Measurements from ENCODE around the gene CC2D1B.

Gene CC2D1B

GRCh38 chr1:52360595-52360968 is 5.4 kb downstream of the CC2D1B start:
- no peak for DNase-seq

- no peak for DNase-seq
These were observed 6.1 kb downstream of the CC2D1B start for GRCh38 chr1:52359676-52360594.

- DNase-seq, result no peak
These were observed 7.0 kb downstream of the CC2D1B start for GRCh38 chr1:52358851-52359497.

GRCh38 chr1:52357397-52357796 is 8.6 kb downstream of the CC2D1B start:
- DNase-seq, result no peak

GRCh38 chr1:52356818-52357355 is 9.1 kb downstream of the CC2D1B start:
- no peak for DNase-seq

GRCh38 chr1:52355847-52356505 is 10.0 kb downstream of the CC2D1B start:
- DNase-seq, result no peak

GRCh38 chr1:52355436-52355835 is 10.6 kb downstream of the CC2D1B start:
- DNase-seq, result no peak

- no peak for DNase-seq
These were observed 13.3 kb downstream of the CC2D1B start for GRCh38 chr1:52352690-52353089.

- no peak for DNase-seq
These were observed 17.2 kb downstream of the CC2D1B start for GRCh38 chr1:52348704-52349300.

- no peak for DNase-seq
These were observed 19.4 kb downstream of the CC2D1B start for GRCh38 chr1:52346653-52347052.

GRCh38 chr1:52345252-52345651 is 20.8 kb downstream of the CC2D1B start:
- DNase-seq, result no peak

- no peak for DNase-seq
These were observed 22.0 kb downstream of the CC2D1B start for GRCh38 chr1:52343979-52344378.

- no peak for DNase-seq
These were observed 24.2 kb downstream of the CC2D1B start for GRCh38 chr1:52341655-52342260.

- no peak for DNase-seq
These were observed 28.6 kb downstream of the CC2D1B start for GRCh38 chr1:52337439-52337838.

- DNase-seq, result no peak
These were observed 31.0 kb downstream of the CC2D1B start for GRCh38 chr1:52334906-52335528.

- no peak for DNase-seq
These were observed 33.6 kb downstream of the CC2D1B start for GRCh38 chr1:52332411-52332810.

- no peak for DNase-seq
These were observed 37.4 kb downstream of the CC2D1B start for GRCh38 chr1:52328615-52329014.

- DNase-seq, result no peak
These were observed 40.2 kb downstream of the CC2D1B start for GRCh38 chr1:52325786-52326185.

GRCh38 chr1:52323731-52324130 is 42.3 kb downstream of the CC2D1B start:
- no peak for DNase-seq

GRCh38 chr1:52321061-52321460 is 44.9 kb downstream of the CC2D1B start:
- no peak for DNase-seq

- no peak for DNase-seq
These were observed 59.6 kb downstream of the CC2D1B start for GRCh38 chr1:52306227-52307006.
